GM23338 (cell line): ENCODE results near the gene GPD1L. TPM values are rescaled to one million over a fixed set of nuclear protein-coding genes. Genes with fewer than 3 reads are reported as not detected.

Source experiments
- ATAC-seq: fragments of 200-7000 bp; cut with Tn5 transposase; 3 replicates; pipeline ENCODE4 v1.9.1; 2020
- DNase-seq: peaks from one replicate; pipeline ENCODE4 v3.0.0-alpha.2; 2015; ENCODE audit warnings: low spot score
- H2AFZ ChIP-seq: fragments of 200-600 bp; sonication (generic); 2 replicates; pipeline ENCODE4 v1.8.0; 2016; ENCODE audit warnings: antibody characterized with exemption, mild to moderate bottlenecking, moderate library complexity
- H3F3A ChIP-seq: fragments of 200-600 bp; sonication (generic); replicated peaks from 2 replicates; pipeline ENCODE4 v1.8.0; 2017; ENCODE audit warnings: antibody characterized with exemption, mixed run types, low read depth
- H3K27ac ChIP-seq: fragments of 200-600 bp; sonication (generic); 2 replicates; pipeline ENCODE4 v1.6.1; 2016; ENCODE audit warnings: low read depth
- H3K27me3 ChIP-seq: fragments of 200-600 bp; sonication (generic); 2 replicates; pipeline ENCODE4 v1.8.0; 2016; ENCODE audit warnings: mild to moderate bottlenecking, mixed run types, moderate library complexity; ENCODE audit not compliant: insufficient read depth
- H3K36me3 ChIP-seq: fragments of 200-600 bp; sonication (generic); 2 replicates; pipeline ENCODE4 v1.8.0; 2016; ENCODE audit warnings: mild to moderate bottlenecking; ENCODE audit not compliant: insufficient read depth
- H3K4me1 ChIP-seq: fragments of 200-600 bp; sonication (generic); 2 replicates; pipeline ENCODE4 v1.8.0; 2016; ENCODE audit warnings: mild to moderate bottlenecking, moderate library complexity; ENCODE audit not compliant: insufficient read depth
- H3K4me2 ChIP-seq: fragments of 200-600 bp; sonication (generic); 2 replicates; pipeline ENCODE4 v1.7.1; 2017; ENCODE audit warnings: mixed run types
- H3K4me3 ChIP-seq: fragments of 200-600 bp; sonication (generic); 2 replicates; pipeline ENCODE4 v1.6.1; 2016; ENCODE audit warnings: mixed run types
- H3K79me2 ChIP-seq: fragments of 200-600 bp; sonication (generic); replicated peaks from 2 replicates; pipeline ENCODE4 v1.8.0; 2017; ENCODE audit warnings: mild to moderate bottlenecking; ENCODE audit not compliant: insufficient read depth
- H3K9me2 ChIP-seq: fragments of 200-600 bp; sonication (generic); 2 replicates; pipeline ENCODE4 v1.8.0; 2017; ENCODE audit not compliant: insufficient read depth
- H4K20me1 ChIP-seq: fragments of 200-600 bp; sonication (generic); replicated peaks from 2 replicates; pipeline ENCODE4 v1.8.0; 2017; ENCODE audit warnings: mild to moderate bottlenecking; ENCODE audit not compliant: insufficient read depth
- H3K27ac Mint-ChIP-seq: 2 replicates; pipeline ENCODE4 v1.8.0; 2020; ENCODE audit warnings: inconsistent platforms, mild to moderate bottlenecking, moderate library complexity, mixed read lengths
- H3K27me3 Mint-ChIP-seq: 3 replicates; pipeline ENCODE4 v1.8.0; 2022; ENCODE audit warnings: low read depth, mild to moderate bottlenecking, moderate library complexity, mixed read lengths, inconsistent platforms; ENCODE audit not compliant: insufficient read depth, poor library complexity
- H3K36me3 Mint-ChIP-seq: 3 replicates; pipeline ENCODE4 v1.8.0; 2021; ENCODE audit warnings: low read depth, mild to moderate bottlenecking, inconsistent platforms, moderate library complexity, mixed read lengths
- H3K4me1 Mint-ChIP-seq: 3 replicates; pipeline ENCODE4 v1.8.0; 2020; ENCODE audit warnings: mild to moderate bottlenecking, inconsistent platforms, mixed read lengths
- H3K4me3 Mint-ChIP-seq: 3 replicates; pipeline ENCODE4 v1.8.0; 2021; ENCODE audit warnings: moderate library complexity, mild to moderate bottlenecking, inconsistent platforms, mixed read lengths
- H3K9me3 Mint-ChIP-seq: 3 replicates; pipeline ENCODE4 v1.8.0; 2020; ENCODE audit warnings: moderate library complexity, mild to moderate bottlenecking, inconsistent platforms, mixed read lengths
- CREB1 ChIP-seq: fragments of 250-450 bp; sonication (Bioruptor Pico); IDR thresholded peaks from 2 replicates; pipeline ENCODE4 v1.5.0; 2020; ENCODE audit warnings: low read depth, mild to moderate bottlenecking, moderate library complexity
- EZH2phosphoT487 ChIP-seq: fragments of 200-600 bp; sonication (generic); IDR thresholded peaks from one replicate; pipeline ENCODE4 v1.8.1; 2018; ENCODE audit warnings: antibody characterized with exemption; ENCODE audit not compliant: unreplicated experiment
- NANOG ChIP-seq: IDR thresholded peaks from 2 replicates; pipeline ENCODE4 v1.6.1; 2016; ENCODE audit warnings: antibody characterized with exemption, borderline replicate concordance
- STAT1 ChIP-seq: IDR thresholded peaks from one replicate; pipeline ENCODE4 v1.6.1; 2016; ENCODE audit warnings: antibody characterized with exemption; ENCODE audit not compliant: unreplicated experiment
- ZNF114 ChIP-seq: fragments of 250-450 bp; sonication (Bioruptor Pico); IDR thresholded peaks from 2 replicates; pipeline ENCODE4 v1.5.0; 2020; ENCODE audit warnings: mild to moderate bottlenecking, moderate library complexity
- ZNF331 ChIP-seq: fragments of 250-450 bp; sonication (Bioruptor Pico); IDR thresholded peaks from 2 replicates; pipeline ENCODE4 v1.5.0; 2020; ENCODE audit warnings: low read depth, mild to moderate bottlenecking, moderate library complexity
- ZNF462 ChIP-seq: fragments of 250-450 bp; sonication (Bioruptor Pico); IDR thresholded peaks from 2 replicates; pipeline ENCODE4 v1.5.0; 2020; ENCODE audit warnings: mild to moderate bottlenecking, moderate library complexity
- polyA plus RNA-seq: library from polyadenylated mRNA; unstranded; fragments of >200 nt; fragmentation: Nextera tagmentation; extraction: Ambion mirVana; gene quantifications from 2 replicates; pipeline ENCODE4 v1.2.1, GENCODE V29; 2016
- total RNA-seq: library from RNA; depleted of rRNA; stranded (reverse); fragments of >200 nt; shearing (Covaris generic); gene quantifications from 2 replicates; pipeline ENCODE4 v1.2.3, GENCODE V29; 2014

GPD1L gene
- total and polyA plus RNA-seq, 2 experiments from 2014 or later = 2.0 to 6.4 TPM

GRCh38 chr3:32215185-32215584 lies 108.8 kb downstream of the GPD1L start:
- Histone ChIP-seq H3K9me2 (no peaks in the 10 kb centered on the region), H3K36me3 (no peaks in the 10 kb centered on the region), H3K27me3 (no peaks in the 10 kb centered on the region), H3F3A (no peaks in the 10 kb centered on the region), H4K20me1 (no peaks in the 10 kb centered on the region), H3K27ac (no peak overlapping the region), H2AFZ (no peak overlapping the region), H3K4me1 (no peaks in the 10 kb centered on the region), H3K4me3 (no peak overlapping the region), H3K4me2 (no peak overlapping the region), H3K79me2 (no peaks in the 10 kb centered on the region)
- ATAC-seq (no peak), DNase-seq (no peak)
- no peaks in the 10 kb centered on the region for H3K4me1 Mint-ChIP-seq
- no peak overlapping the region for H3K4me3 Mint-ChIP-seq
- no peaks in the 10 kb centered on the region for H3K9me3 Mint-ChIP-seq
- TF ChIP-seq ZNF114 (no peak), EZH2phosphoT487 (no peak), ZNF462 (no peak), STAT1 (no peak), CREB1 (CRISPR knock-in tag) (no peak), ZNF331 (CRISPR knock-in tag) (no peak), NANOG (no peak)
- no peaks in the 10 kb centered on the region for H3K36me3 Mint-ChIP-seq
- H3K27ac Mint-ChIP-seq = no peak overlapping the region
- no peaks in the 10 kb centered on the region for H3K27me3 Mint-ChIP-seq
